ENCODE measurements around the gene C20orf204. TPM values are rescaled to one million over a fixed set of nuclear protein-coding genes. Genes with fewer than 3 reads are reported as not detected.

Gene C20orf204
- total and polyA plus RNA-seq, 2 donors (not counting 3 experiments of a cell fraction or from before 2014, with no cell fraction given) = 2.8 to 5.8 TPM

DNA sequence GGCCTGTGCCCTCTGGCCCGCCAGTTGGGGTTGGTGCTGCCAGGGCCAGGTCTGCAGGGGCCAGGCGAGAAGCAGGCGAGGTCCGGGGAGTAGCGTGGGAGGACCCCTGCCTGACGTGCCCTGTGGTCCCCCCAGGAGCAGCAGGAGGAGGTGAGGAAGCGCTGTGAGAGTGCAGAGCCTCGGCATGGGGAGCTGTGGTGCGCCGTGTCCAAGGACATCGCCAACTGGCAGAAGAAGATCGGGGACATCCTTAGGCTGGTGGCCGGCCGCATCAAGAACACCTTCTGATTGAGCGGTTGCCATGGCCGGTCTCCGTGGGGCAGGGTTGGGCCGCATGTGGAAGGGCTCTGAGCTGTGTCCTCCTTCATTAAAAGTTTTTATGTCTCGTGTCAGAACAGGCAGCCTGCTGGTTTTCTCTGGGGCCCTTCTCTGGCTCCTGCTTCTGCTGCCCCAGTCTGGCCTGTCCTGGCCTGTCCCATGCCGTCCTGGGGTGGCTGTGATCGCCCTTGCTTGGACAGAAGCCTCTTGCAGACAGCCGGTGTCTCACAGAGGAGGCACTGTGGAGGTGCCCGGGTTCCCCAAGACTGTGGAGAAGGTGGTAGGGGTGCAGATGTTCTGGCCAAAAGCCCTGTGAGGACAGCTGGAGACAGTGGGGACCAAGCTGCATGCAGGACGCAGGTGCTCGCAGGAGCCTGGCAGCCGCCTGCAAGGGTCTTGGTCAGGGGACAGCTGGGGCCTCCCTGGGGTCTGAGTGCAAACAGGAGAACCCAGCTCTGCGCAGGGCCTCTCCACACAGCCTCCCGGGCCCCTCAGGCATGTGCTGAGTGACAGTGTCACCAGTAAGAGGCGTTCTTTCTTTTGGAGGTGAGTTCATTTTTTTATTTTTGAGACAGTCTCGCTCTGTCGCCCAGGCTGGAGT, 3.0 kb upstream of the C20orf204 start:
- ChIA-PET CTCF (interaction anchor here (1.2 to 1.9 kb wide), 4 partner anchors 14 to 88 kb away, joined by 3 to 6 read pairs (median 4); no protein-coding TSS in a partner anchor), POLR2A (interaction anchor here (0.5 kb wide), 1 partner anchor 516 kb away, joined by 3 read pairs; no protein-coding TSS in a partner anchor)
- Histone ChIP-seq H3K27me3 (ENCODE audit: control insufficient read depth in 2 of 2, insufficient read depth in 2 of 2, low read length in 2 of 2) (no peaks in the 10 kb centered on the region), H2AFZ (ENCODE audit: low read depth, low read length) (no peak overlapping the region), H3K4me1 (ENCODE audit: control insufficient read depth, extremely low read depth, insufficient read depth, low read length) (peaks cover 7% of the 10 kb centered on the region), H3K4me3 (replicated peaks in 1 of 3; ENCODE audit: insufficient read depth in 1 of 3, low read depth in 1 of 3, low read length in 3 of 3) (no peak overlapping the region), H3K27ac (ENCODE audit: insufficient read depth, low read depth, low read length) (no peak overlapping the region), H3K79me2 (ENCODE audit: control insufficient read depth, insufficient read depth, low read length) (no peaks in the 10 kb centered on the region), H3K9me3 (replicated peaks; ENCODE audit: control insufficient read depth, insufficient read depth, low read length) (no peaks in the 10 kb centered on the region), H3K9me1 (replicated peaks; ENCODE audit: control insufficient read depth, extremely low read depth, insufficient read depth, low read length) (no peaks in the 10 kb centered on the region), H3K4me2 (ENCODE audit: insufficient read depth, low read length) (no peak overlapping the region), H4K20me1 (replicated peaks; ENCODE audit: control insufficient read depth, extremely low read depth, insufficient read depth, low read length) (no peaks in the 10 kb centered on the region), H3K9ac (replicated peaks; ENCODE audit: extremely low read depth, insufficient read depth, low read length) (no peak overlapping the region), H3K36me3 (ENCODE audit: control insufficient read depth in 2 of 2, extremely low read depth in 1 of 2, insufficient read depth in 2 of 2, low read length in 2 of 2) (peaks cover 5 to 29% of the 10 kb centered on the region in 2 experiments)
- no TSS peak for BruUV-seq (replicated peaks)
- TF ChIP-seq, protein P1, sequence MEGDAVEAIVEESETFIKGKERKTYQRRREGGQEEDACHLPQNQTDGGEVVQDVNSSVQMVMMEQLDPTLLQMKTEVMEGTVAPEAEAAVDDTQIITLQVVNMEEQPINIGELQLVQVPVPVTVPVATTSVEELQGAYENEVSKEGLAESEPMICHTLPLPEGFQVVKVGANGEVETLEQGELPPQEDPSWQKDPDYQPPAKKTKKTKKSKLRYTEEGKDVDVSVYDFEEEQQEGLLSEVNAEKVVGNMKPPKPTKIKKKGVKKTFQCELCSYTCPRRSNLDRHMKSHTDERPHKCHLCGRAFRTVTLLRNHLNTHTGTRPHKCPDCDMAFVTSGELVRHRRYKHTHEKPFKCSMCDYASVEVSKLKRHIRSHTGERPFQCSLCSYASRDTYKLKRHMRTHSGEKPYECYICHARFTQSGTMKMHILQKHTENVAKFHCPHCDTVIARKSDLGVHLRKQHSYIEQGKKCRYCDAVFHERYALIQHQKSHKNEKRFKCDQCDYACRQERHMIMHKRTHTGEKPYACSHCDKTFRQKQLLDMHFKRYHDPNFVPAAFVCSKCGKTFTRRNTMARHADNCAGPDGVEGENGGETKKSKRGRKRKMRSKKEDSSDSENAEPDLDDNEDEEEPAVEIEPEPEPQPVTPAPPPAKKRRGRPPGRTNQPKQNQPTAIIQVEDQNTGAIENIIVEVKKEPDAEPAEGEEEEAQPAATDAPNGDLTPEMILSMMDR (IDR thresholded peaks at IDR 0.05; ENCODE audit: extremely low read depth in 1 of 2, insufficient read depth in 1 of 2, low read depth in 1 of 2, low read length in 2 of 2) = no peak
- TF ChIP-seq JUN (IDR thresholded peaks at IDR 0.05; ENCODE audit: borderline replicate concordance, insufficient read depth, insufficient read length, low read depth) (no peak), POLR2A (IDR thresholded peaks at IDR 0.05; ENCODE audit: low read depth, low read length) (no peak), POLR2AphosphoS5 (IDR thresholded peaks at IDR 0.05; ENCODE audit: insufficient read depth, low read depth, low read length) (no peak), MYC (IDR thresholded peaks at IDR 0.05; ENCODE audit: low read depth, low read length) (no peak), GATA2 (IDR thresholded peaks at IDR 0.05; ENCODE audit: insufficient read depth, insufficient read length, low read depth, low read length) (no peak), EZH2 (IDR thresholded peaks at IDR 0.05; ENCODE audit: borderline replicate concordance, low read depth, low read length, severe bottlenecking) (no peak), FOS (IDR thresholded peaks at IDR 0.05; ENCODE audit: borderline replicate concordance, insufficient read depth, low read length) (no peak)
- TF ChIP-seq, protein P2, sequence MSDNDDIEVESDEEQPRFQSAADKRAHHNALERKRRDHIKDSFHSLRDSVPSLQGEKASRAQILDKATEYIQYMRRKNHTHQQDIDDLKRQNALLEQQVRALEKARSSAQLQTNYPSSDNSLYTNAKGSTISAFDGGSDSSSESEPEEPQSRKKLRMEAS (IDR thresholded peaks at IDR 0.05; ENCODE audit: insufficient read depth, insufficient read length) = no peak
- intact Hi-C loops (cut with micrococcal nuclease) (no loop called here), dilution Hi-C loops (cut with MboI; ENCODE audit: extremely low pct_ligation_motif_present, low sequenced_read_pairs) (no loop called here)
- FAIRE-seq (no peak), DNase-seq (ENCODE audit: low read depth, low spot score) (no peak)

Data from endothelial cell of umbilical vein (primary cell).